Non-pigmented ciliary epithelial cell (primary cell): Measurements from ENCODE around the gene SGPL1.
"Not testable (repeated sequence)": the region's sequence is repeated elsewhere in the genome, so short reads cannot be mapped to it uniquely, and the experiment has no call there.

Experiments used
- DNase-seq: peaks from one replicate; pipeline ENCODE4 v3.0.0-alpha.2; 2010; ENCODE audit warnings: low read depth

Gene SGPL1

GRCh38 chr10:70843776-70844489 lies 28.2 kb downstream of the SGPL1 start:
- DNase-seq = no peak

- no peak for DNase-seq
These were observed 29.5 kb downstream of the SGPL1 start for GRCh38 chr10:70845256-70845655.

DNA sequence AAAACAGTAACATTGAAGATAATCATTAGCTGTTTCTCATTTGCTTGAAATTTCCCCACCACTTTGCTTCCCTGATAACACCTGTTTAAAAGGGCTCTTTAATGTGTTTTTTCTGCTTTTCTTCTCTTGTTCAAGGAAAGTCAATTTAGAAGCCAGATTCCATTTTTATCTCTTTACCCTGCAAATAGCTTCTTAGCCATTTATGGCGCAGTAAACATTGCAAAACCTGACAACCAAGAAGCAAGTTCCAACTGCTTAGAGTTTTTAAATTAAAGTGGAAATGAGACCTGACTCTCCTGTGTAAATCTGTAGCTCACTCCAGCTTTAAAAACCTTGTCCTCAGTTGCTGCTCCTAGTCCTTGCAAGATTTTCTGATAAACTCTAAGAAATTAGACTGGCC lies 30.1 kb downstream of the SGPL1 start:
- DNase-seq = no peak

DNA sequence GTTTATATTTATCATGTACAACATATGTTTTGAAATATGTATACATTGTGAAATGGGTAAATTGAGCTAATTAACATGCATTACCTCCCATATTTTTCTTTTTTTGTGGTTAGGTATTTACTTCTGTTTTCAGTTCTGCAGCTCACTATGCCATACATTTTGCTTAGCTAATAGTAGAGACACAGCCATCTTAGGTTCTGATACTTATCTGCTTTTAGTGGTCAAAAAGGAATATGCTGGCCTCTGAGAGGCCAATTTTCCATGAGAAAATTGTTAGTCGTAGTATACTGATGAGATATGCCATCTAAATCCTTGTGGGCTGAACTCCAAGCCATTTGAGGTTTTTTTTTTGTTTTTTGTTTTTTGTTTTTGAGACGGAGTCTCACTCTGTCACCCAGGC lies 31.0 kb downstream of the SGPL1 start:
- DNase-seq = no peak

- DNase-seq = no peak
These were observed 32.1 kb downstream of the SGPL1 start for GRCh38 chr10:70847659-70848360.

GRCh38 chr10:70849582-70850016 lies 33.9 kb downstream of the SGPL1 start:
- peak; percentile 83 for DNase-seq

DNA sequence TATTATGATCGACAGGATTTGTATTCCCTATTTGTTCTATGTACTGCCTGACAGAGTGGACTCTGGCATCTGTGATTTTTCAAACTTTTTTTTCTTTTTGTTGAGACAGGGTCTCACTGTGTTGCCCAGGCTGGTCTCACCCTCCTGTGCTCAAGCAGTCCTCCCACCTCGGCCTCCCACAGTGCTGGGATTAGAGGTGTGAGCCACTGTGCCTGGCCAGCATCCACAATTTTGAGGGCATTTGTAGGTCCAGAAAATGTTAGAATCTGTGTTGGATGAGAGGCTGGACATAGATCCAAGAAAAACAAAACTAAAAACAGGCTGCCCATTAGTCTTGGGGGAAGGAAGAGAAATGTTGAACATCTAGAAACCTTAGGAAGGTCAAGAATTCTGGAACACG lies 34.3 kb downstream of the SGPL1 start:
- no peak for DNase-seq

DNA sequence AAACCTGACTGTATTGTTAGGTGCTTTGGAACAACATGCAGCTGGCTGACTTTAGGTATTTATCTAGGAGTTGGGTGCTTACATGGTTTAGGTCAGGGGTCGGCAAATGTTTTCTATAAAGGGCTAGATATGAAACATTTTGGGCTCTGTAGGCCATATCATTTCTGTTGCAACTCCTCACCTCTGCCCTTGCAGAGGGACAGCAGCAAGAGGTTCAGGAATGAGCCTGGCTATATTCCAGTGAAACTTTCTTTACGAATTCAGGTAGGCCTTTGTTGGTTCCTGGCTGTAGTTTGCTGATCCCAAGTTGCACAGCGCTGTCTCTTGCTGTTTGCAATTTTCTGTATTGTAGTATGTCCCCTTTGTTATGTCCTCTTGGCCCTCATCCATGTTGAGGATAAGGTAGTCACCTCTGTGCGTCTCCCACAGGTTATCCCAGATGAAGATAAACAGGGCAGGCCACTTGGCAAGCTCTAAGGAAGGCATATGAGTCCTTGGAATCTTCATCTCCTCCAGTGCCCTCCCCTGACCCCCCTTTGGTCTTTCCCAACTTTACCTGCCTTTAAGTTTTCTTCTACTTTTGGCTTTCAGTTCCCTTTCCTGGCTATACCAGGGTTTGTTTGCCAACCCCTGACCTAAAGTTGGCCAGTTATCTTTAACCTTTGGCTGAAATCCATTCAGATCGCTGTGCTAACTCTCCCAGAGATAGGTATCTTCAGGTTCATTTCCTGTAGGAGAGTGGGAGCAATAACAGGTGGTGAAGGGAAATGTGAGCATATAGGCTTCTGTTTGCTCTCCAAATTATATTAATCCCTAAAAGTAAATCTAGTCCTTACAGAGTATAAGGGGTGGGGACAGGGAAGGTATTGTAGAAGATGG lies 36.1 kb downstream of the SGPL1 start:
- no peak for DNase-seq

GRCh38 chr10:70853038-70853437 lies 37.3 kb downstream of the SGPL1 start:
- no peak for DNase-seq

- DNase-seq = no peak
These were observed 37.7 kb downstream of the SGPL1 start for GRCh38 chr10:70853457-70853856.

GRCh38 chr10:70856454-70856853 lies 40.7 kb downstream of the SGPL1 start:
- DNase-seq = no peak

DNA sequence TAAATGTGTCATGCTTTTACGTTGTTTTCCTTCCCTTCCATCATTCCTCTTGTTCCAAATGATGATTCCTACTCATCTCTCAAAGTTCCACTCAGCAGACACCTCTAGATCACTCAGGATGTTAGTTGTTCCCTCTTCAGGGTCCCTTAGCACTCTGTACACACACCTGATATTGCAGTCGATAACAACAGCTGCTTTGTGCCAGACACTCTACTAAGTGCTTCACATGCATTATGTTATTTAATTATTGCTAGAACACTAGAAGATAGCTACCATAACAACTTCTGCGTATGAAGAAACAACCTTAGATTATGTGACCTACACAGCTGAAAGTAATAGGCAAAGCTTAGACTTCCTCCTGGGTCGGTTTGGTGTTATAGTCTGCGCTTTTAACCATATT lies 43.0 kb downstream of the SGPL1 start:
- DNase-seq = no peak

- not testable (repeated sequence) for DNase-seq
These were observed 45.9 kb downstream of the SGPL1 start for GRCh38 chr10:70861495-70862197.

- DNase-seq = no peak
These were observed 47.9 kb downstream of the SGPL1 start for GRCh38 chr10:70863470-70864160.

DNA sequence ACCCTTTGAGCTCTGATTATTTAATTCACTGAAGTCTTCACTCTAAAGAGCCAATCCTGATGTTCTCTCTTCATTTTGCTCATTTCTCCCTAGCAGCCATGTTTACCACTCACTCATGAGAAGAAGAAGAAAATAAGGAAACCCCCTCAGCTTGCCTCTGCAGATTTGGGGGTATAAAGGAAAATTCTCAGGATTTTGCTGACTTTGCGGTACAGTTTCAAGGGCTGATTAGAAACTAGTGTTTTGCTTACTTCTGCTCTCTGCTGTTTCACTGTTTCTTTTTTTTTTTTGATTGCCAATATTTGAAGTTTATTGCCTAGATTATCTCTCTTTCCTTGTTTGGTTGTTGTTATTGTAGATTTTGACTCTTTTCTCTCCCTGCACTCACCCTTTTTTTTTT lies 49.2 kb downstream of the SGPL1 start:
- DNase-seq = no peak

DNA sequence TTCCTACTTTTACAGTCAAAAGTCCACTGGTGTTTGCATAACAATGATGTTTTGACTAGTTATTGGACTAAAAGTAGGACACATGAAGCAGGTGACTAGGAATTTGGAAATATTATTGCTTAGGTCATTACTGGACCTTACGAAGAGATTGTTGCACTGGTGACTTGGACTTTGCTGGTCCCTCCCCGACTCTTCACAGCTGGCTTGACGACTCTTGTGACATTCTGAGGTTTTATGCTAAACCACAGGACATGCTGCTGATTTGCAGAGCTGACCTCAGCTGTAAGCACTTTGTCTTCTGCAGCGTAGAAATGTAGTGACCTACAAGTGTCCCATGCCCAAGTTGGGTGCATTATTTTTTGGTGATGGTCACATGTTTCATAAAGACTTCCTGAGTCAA lies 50.7 kb downstream of the SGPL1 start:
- no peak for DNase-seq

DNA sequence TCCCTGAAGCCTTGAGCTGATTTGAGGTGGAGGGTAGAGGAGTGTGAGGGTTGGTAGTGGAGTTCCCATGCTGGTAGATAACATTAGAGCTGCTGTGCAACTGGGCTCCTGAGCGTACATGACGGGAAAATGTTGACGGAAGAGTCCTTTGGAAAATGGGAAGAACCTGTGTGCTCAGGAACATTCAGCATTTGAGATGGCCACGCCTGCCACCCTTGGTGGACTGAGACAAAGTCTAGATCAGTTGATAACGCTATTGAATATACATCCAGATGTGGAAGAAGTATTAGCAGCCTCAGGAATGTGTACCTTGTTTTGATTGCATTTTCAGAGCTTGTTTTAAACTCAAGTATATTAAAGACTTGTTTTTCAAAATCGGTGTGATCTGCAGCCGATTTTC lies 56.5 kb downstream of the SGPL1 start:
- DNase-seq = no peak

DNA sequence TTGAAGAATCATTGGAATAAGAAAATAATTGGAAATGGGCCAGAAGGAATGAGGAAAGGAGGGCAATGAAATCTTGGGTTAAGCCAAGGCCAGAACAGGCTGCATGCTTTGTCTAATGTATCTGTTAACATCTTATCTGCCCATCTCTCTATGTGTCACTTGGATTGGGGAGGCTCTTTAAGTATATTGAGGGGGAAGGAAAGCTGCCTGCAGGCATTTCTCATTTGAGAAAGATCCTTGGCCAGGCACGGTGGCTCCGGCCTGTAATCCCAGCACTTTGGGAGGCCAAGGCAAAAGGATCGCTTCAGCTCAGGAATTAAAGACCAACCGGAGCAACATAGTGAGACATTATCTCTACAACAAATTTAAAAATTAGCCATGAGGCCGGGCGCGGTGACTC lies 58.3 kb downstream of the SGPL1 start:
- no peak for DNase-seq

DNA sequence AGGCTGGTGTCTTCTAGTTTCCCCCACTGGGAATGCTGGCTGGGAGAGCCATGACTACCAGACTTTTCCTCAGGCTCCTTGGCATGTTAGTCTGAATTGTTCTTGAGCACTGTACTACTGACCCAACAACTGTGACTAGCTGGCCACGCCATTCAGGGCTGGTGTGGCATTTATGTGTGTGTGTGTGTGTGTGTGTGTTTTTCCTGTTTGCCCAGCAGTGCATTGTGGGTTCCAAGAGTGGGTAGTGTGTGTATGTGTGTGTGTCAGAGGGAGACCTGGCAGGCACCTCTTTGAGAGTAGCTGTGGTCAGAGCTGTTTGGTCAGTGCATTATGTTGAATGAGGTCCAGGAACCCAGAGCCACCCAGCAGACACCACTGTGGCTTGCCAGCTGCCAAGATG lies 63.5 kb downstream of the SGPL1 start:
- no peak for DNase-seq

GRCh38 chr10:70880077-70880534 lies 64.4 kb downstream of the SGPL1 start:
- DNase-seq = peak; percentile 54

DNA sequence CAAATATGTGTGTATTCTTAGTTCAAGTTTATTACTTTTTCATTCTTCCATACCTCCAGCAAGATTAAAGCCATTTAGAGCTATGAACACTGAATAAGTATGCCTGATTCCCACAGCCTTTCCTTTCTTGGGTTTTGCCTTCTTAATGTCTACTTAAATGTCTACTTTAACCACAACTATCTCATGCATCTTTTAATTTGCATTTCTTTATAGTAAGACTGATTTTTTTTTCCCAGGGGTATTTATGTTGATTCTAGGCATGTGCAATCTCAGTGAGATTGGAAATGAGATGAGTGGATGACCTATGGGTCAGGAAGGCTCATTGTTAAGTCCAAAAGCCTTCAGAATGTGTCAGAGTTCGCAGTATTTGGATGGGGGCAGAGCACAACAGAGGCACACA lies 69.0 kb downstream of the SGPL1 start:
- DNase-seq = no peak
